Measurements from ENCODE around the gene RIT2. TPM values are rescaled to one million over a fixed set of nuclear protein-coding genes. Genes with fewer than 3 reads are reported as not detected.

The RIT2 gene
- total RNA-seq, 4 donors from 2014 or later, result not detected

- TF ChIP-seq POLR2AphosphoS5 (IDR thresholded peaks at IDR 0.05) (no peak), EP300 (IDR thresholded peaks at IDR 0.05) (no peak), CTCF (IDR thresholded peaks at IDR 0.05) (no peak), POLR2A (IDR thresholded peaks at IDR 0.05) (no peak)
- Histone ChIP-seq H3K4me3 (no peak overlapping the region), H3K27ac (no peak overlapping the region), H3K9me3 (no peaks in the 10 kb centered on the region), H3K36me3 (no peaks in the 10 kb centered on the region), H3K4me1 (no peaks in the 10 kb centered on the region), H3K27me3 (no peaks in the 10 kb centered on the region)
- no peak for DNase-seq (ENCODE audit: low spot score in 2 of 2)
- WGBS, result 92% methylated on average over 2 of the region's 2 CpGs
Measured at GRCh38 chr18:43040281-43040680, 75.2 kb downstream of the RIT2 start.

DNA sequence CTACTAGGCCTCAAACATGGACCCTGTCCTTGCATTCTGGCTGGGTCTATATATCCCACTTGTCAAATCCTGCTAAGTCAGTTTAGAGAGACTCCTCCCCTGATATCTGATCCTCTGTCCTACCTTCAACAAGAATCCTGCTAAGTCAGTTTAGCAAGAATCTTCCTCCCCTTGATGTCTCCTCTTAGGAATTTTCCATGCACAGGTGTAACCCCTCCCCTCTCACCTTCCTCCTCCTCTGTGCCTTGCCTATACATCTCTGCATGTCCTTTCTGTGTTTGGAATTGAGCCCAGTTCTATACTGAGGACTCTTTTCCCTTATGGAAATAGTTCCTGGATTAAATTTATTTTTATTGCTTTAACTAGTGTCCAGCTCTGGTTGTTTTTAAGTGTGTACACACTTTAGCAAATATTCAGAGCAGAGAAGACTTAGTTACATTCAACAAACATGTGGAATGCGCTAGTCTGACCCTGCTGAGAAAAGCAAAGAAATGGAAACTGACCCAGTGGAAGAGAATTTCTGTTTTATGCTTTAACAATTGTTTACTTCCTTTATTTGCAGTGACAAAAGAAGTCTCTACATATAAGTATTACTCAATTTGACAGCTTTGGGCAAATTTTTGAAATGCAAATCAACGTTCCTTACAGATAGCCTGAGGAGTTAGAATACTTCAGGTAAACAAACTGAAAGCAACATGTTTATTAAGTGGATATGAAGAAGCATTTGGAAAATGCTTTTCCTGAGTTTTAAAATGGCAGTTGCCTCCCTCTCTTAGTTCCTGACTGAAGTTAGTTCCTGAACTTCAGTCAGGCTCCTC is 80.6 kb downstream of the RIT2 start:
- H3K36me3 ChIP-seq, result no peaks in the 10 kb centered on the region
- no peak overlapping the region for H3K4me3 ChIP-seq
- WGBS, result 44% methylated on average over 2 of the region's 2 CpGs
- no peaks in the 10 kb centered on the region for H3K9me3 ChIP-seq
- DNase-seq (ENCODE audit: low spot score in 2 of 2), result no peak
- H3K27me3 ChIP-seq, result no peaks in the 10 kb centered on the region
- no peaks in the 10 kb centered on the region for H3K4me1 ChIP-seq
- no peak overlapping the region for H3K27ac ChIP-seq
- TF ChIP-seq EP300 (IDR thresholded peaks at IDR 0.05) (no peak), CTCF (IDR thresholded peaks at IDR 0.05) (no peak), POLR2A (IDR thresholded peaks at IDR 0.05) (no peak), POLR2AphosphoS5 (IDR thresholded peaks at IDR 0.05) (no peak)

GRCh38 chr18:43031169-43031568 is 84.3 kb downstream of the RIT2 start:
- DNase-seq (ENCODE audit: low spot score in 2 of 2), result no peak
- Histone ChIP-seq H3K27me3 (no peaks in the 10 kb centered on the region), H3K36me3 (no peaks in the 10 kb centered on the region), H3K27ac (no peak overlapping the region), H3K4me3 (no peak overlapping the region), H3K4me1 (no peaks in the 10 kb centered on the region), H3K9me3 (no peaks in the 10 kb centered on the region)
- TF ChIP-seq CTCF (IDR thresholded peaks at IDR 0.05) (no peak), POLR2A (IDR thresholded peaks at IDR 0.05) (no peak), POLR2AphosphoS5 (IDR thresholded peaks at IDR 0.05) (no peak), EP300 (IDR thresholded peaks at IDR 0.05) (no peak)
- 44% methylated on average over 1 of the region's 1 CpG for WGBS

DNA sequence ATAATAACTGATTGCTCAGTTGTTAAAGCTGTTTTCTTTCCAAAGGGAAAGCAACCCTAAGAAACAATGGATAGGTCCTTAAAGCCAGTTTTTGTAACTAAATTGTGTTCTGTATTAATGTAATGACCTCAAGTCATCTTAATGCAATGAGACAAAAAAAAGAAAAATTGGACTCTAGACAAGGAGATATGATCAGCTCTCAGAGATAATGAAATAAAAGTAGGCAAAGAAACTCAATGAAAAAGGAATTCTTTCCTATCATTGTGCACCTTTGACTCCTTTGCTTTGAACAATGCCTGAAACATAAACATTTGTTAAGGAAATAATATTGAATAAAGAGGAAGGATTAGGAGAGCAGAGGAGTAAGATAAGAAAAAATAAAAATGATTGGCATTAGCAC is 86.1 kb downstream of the RIT2 start:
- no peak for DNase-seq (ENCODE audit: low spot score in 2 of 2)
- Histone ChIP-seq H3K27ac (no peak overlapping the region), H3K36me3 (no peaks in the 10 kb centered on the region), H3K27me3 (no peaks in the 10 kb centered on the region), H3K4me1 (no peaks in the 10 kb centered on the region), H3K9me3 (no peaks in the 10 kb centered on the region), H3K4me3 (no peak overlapping the region)
- TF ChIP-seq POLR2AphosphoS5 (IDR thresholded peaks at IDR 0.05), result no peak
- TF ChIP-seq EP300 (IDR thresholded peaks at IDR 0.05), result no peak
- no peak for TF ChIP-seq POLR2A (IDR thresholded peaks at IDR 0.05)

- TF ChIP-seq EP300 (IDR thresholded peaks at IDR 0.05), result no peak
- TF ChIP-seq POLR2AphosphoS5 (IDR thresholded peaks at IDR 0.05), result no peak
- no peak for TF ChIP-seq POLR2A (IDR thresholded peaks at IDR 0.05)
- TF ChIP-seq CTCF (IDR thresholded peaks at IDR 0.05), result no peak
- H3K36me3 ChIP-seq, result no peaks in the 10 kb centered on the region
- H3K27me3 ChIP-seq, result no peaks in the 10 kb centered on the region
- DNase-seq (ENCODE audit: low spot score in 2 of 2), result no peak
- no peaks in the 10 kb centered on the region for H3K4me1 ChIP-seq
- H3K27ac ChIP-seq, result no peak overlapping the region
- 52% methylated on average over 3 of the region's 3 CpGs for WGBS
- no peak overlapping the region for H3K4me3 ChIP-seq
- no peaks in the 10 kb centered on the region for H3K9me3 ChIP-seq
Measured at GRCh38 chr18:43022874-43023273, 92.6 kb downstream of the RIT2 start.
